Vagina (tissue), 2 donors: ENCODE results near the gene PECR. TPM values are rescaled to one million over a fixed set of nuclear protein-coding genes. Genes with fewer than 3 reads are reported as not detected.

Source experiments
- DNase-seq, 2 donors: peaks; one replicate each; pipeline ENCODE4 v3.0.0-alpha.2; 2017; ENCODE audit errors: extremely low spot score in 2 of 2
- H3K27ac ChIP-seq: fragments of 200-600 bp; sonication (generic); one replicate; pipeline ENCODE4 v1.5.1; 2019
- H3K27me3 ChIP-seq: fragments of 200-600 bp; sonication (generic); one replicate; pipeline ENCODE4 v1.5.1; 2019
- H3K36me3 ChIP-seq, 2 donors: fragments of 200-600 bp; sonication (generic); one replicate each; pipeline ENCODE4 v1.5.1; 2017 to 2019
- H3K4me1 ChIP-seq: fragments of 200-600 bp; sonication (generic); one replicate; pipeline ENCODE4 v1.5.1; 2019
- H3K4me3 ChIP-seq, 2 donors: fragments of 200-600 bp; sonication (generic); 1 replicate in 1 of 2; 2 replicates in 1 of 2; pipeline ENCODE4 v1.5.1; 2016 to 2019
- H3K9me3 ChIP-seq: fragments of 200-600 bp; sonication (generic); one replicate; pipeline ENCODE4 v1.5.1; 2019
- POLR2A ChIP-seq, 2 donors: fragments of 450-650 bp; IDR thresholded peaks; one replicate each; pipeline ENCODE4 v1.6.1; 2017; ENCODE audit warnings: antibody characterized with exemption in 2 of 2, mild to moderate bottlenecking in 2 of 2, moderate library complexity in 2 of 2
- POLR2AphosphoS5 ChIP-seq, 2 donors: sonication (generic); formaldehyde crosslinking; IDR thresholded peaks; one replicate each; pipeline ENCODE4 v1.9.0; 2017; ENCODE audit warnings: antibody characterized with exemption in 2 of 2, mild to moderate bottlenecking in 2 of 2, low read depth in 1 of 2; ENCODE audit not compliant: insufficient read depth in 1 of 2
- intact Hi-C: fragments of 100-400 bp; cut with DNase I; formaldehyde crosslinking; loops from one replicate; pipeline ENCODE4 v1.15.1; 2023
- total RNA-seq: library from RNA; depleted of rRNA; stranded (reverse); fragments of >200 nt; gene quantifications from one replicate; pipeline ENCODE4 v1.2.3, GENCODE V29; 2016
- TF ChIP-seq, protein P1 (sequence below), 3 experiments: fragments of 450-650 bp in 2 of 3; fragments of 200-600 bp in 1 of 3; sonication (generic) in 1 of 3; IDR thresholded peaks; one replicate each; pipeline ENCODE4 v1.5.1; 2017 to 2019; ENCODE audit warnings: antibody characterized with exemption in 3 of 3, mild to moderate bottlenecking in 2 of 3, moderate library complexity in 2 of 3

The PECR gene
- total RNA-seq, 1 donor from 2014 or later: 13.0 TPM

- intact Hi-C loops: no loop called here
Measured at GRCh38 chr2:216030216-216030615, 51.4 kb downstream of the PECR start.

GRCh38 chr2:216029416-216030129, 52.0 kb downstream of the PECR start:
- DNase-seq: no peak
- H3K9me3 ChIP-seq: no peaks in the 10 kb centered on the region
- intact Hi-C loops: no loop called here
- no peak overlapping the region for H3K4me3 ChIP-seq
- no peaks in the 10 kb centered on the region for H3K4me1 ChIP-seq
- TF ChIP-seq, protein P1, sequence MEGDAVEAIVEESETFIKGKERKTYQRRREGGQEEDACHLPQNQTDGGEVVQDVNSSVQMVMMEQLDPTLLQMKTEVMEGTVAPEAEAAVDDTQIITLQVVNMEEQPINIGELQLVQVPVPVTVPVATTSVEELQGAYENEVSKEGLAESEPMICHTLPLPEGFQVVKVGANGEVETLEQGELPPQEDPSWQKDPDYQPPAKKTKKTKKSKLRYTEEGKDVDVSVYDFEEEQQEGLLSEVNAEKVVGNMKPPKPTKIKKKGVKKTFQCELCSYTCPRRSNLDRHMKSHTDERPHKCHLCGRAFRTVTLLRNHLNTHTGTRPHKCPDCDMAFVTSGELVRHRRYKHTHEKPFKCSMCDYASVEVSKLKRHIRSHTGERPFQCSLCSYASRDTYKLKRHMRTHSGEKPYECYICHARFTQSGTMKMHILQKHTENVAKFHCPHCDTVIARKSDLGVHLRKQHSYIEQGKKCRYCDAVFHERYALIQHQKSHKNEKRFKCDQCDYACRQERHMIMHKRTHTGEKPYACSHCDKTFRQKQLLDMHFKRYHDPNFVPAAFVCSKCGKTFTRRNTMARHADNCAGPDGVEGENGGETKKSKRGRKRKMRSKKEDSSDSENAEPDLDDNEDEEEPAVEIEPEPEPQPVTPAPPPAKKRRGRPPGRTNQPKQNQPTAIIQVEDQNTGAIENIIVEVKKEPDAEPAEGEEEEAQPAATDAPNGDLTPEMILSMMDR (IDR thresholded peaks at IDR 0.05): no peak
- TF ChIP-seq POLR2AphosphoS5 (IDR thresholded peaks at IDR 0.05; ENCODE audit: insufficient read depth in 1 of 2, low read depth in 1 of 2) (no peak), POLR2A (IDR thresholded peaks at IDR 0.05) (no peak)
- H3K36me3 ChIP-seq: no peaks in the 10 kb centered on the region
- no peaks in the 10 kb centered on the region for H3K27me3 ChIP-seq
- no peak overlapping the region for H3K27ac ChIP-seq

More at GRCh38 chr2:216030216-216030615, 51.4 kb downstream of the PECR start:
- Histone ChIP-seq H3K9me3 (no peaks in the 10 kb centered on the region), H3K4me1 (no peaks in the 10 kb centered on the region), H3K4me3 (no peak overlapping the region), H3K36me3 (no peaks in the 10 kb centered on the region), H3K27me3 (no peaks in the 10 kb centered on the region), H3K27ac (no peak overlapping the region)
- TF ChIP-seq POLR2AphosphoS5 (IDR thresholded peaks at IDR 0.05; ENCODE audit: insufficient read depth in 1 of 2, low read depth in 1 of 2): no peak
- TF ChIP-seq, protein P1 (IDR thresholded peaks at IDR 0.05): no peak
- no peak for TF ChIP-seq POLR2A (IDR thresholded peaks at IDR 0.05)
- no peak for DNase-seq

DNA sequence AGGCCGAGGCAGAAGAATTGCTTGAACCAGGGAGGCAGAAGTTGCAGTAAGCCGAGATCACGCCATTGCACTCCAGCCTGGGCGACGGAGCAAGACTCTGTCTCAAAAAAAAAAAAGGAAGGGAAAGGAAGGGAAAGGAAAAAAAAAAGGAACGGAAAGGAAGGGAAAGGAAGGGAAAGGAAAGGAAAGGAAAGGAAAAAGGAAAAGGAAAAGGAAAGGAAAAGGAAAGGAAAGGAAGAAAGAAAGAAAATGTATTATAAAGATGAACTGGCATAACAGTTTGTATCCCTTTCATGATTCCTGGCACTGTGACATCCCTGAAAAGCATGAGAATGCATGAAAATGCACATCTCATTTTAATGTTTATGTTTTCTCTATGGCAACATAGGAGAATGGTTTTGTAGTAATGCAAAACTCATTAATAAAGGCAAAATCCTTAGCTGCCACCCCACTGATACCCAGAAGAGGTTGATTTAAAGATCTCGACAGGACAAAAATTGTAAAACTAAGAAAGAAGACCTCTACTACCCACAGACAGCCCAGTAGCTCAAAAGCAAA, 56.8 kb downstream of the PECR start:
- intact Hi-C loops: no loop called here

DNA sequence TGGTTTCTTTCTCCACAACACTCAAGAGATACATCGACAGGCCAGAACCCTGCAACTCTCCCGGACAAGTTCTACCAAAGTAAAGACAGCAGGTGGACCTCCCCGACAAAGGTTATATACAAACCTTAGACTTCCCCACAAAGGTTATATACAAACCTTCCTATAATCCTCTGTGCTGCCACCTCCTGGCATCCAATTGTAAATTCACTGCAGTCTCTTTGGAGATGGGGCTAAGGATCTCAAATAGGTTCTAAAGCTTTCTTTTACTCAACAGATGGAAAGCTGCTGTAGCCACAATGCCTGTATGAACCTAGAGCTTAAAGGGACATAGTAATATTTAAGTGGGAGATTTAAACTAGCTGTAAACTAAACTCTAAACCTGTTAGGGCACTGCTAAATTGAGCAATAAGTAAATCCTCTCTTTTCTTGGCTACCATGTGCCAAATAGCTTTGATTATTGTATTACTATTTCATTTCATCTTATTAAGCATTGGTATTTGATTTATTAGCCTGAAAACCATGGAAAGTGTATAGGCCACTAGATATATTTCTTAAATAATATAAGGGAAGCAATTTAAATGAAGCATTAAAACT, 58.5 kb downstream of the PECR start:
- H3K9me3 ChIP-seq: no peaks in the 10 kb centered on the region
- TF ChIP-seq, protein P1 (IDR thresholded peaks at IDR 0.05): peak in 1 of 3 experiments; percentile 41
- TF ChIP-seq POLR2AphosphoS5 (IDR thresholded peaks at IDR 0.05; ENCODE audit: insufficient read depth in 1 of 2, low read depth in 1 of 2) (peak in 1 of 2 donors; percentile 17), POLR2A (IDR thresholded peaks at IDR 0.05) (no peak)
- H3K36me3 ChIP-seq: no peaks in the 10 kb centered on the region
- no peaks in the 10 kb centered on the region for H3K4me1 ChIP-seq
- no peak overlapping the region for H3K27ac ChIP-seq
- no peak overlapping the region for H3K4me3 ChIP-seq
- no peaks in the 10 kb centered on the region for H3K27me3 ChIP-seq
- DNase-seq: peak in 1 of 2 donors; percentile 2
- intact Hi-C loops: no loop called here

More for the DNA sequence above, 56.8 kb downstream of the PECR start:
- Histone ChIP-seq H3K9me3 (no peaks in the 10 kb centered on the region), H3K4me3 (no peak overlapping the region), H3K27me3 (no peaks in the 10 kb centered on the region), H3K36me3 (no peaks in the 10 kb centered on the region), H3K4me1 (no peaks in the 10 kb centered on the region), H3K27ac (no peak overlapping the region)
- TF ChIP-seq POLR2A (IDR thresholded peaks at IDR 0.05) (no peak), POLR2AphosphoS5 (IDR thresholded peaks at IDR 0.05; ENCODE audit: insufficient read depth in 1 of 2, low read depth in 1 of 2) (no peak)
- TF ChIP-seq, protein P1 (IDR thresholded peaks at IDR 0.05): no peak
- no peak for DNase-seq
